B cell (primary cell): Measurements from ENCODE around the gene ZBED4. TPM values are rescaled to one million over a fixed set of nuclear protein-coding genes. Genes with fewer than 3 reads are reported as not detected.

Experiments
- ATAC-seq: fragments of 200-7000 bp; cut with Tn5 transposase; one replicate; pipeline ENCODE4 v1.10.0; 2021; ENCODE audit warnings: low read depth, mild to moderate bottlenecking, moderate number of reproducible peaks, moderate library complexity
- CTCF ChIA-PET: fragments of 350-600 bp; sonication (Branson Sonifier 250); formaldehyde crosslinking; loops from one replicate; lab custom pipeline; 2021; ENCODE audit warnings: antibody characterized with exemption, inconsistent platforms; lab: Charles Lee
- POLR2A ChIA-PET: fragments of 350-600 bp; sonication (Branson Sonifier 250); formaldehyde crosslinking; loops from one replicate; lab custom pipeline; 2021; ENCODE audit warnings: antibody characterized with exemption; lab: Charles Lee
- DNase-seq: peaks from one replicate; pipeline ENCODE4 v3.0.0; 2013
- H2AFZ ChIP-seq: 2 replicates; pipeline ENCODE4 v1.6.1; 2012; ENCODE audit warnings: mild to moderate bottlenecking, low read depth, low read length; ENCODE audit not compliant: insufficient read depth, poor library complexity, severe bottlenecking
- H3K27ac ChIP-seq, 2 donors: 1 replicate in 1 of 2; 2 replicates in 1 of 2; pipeline ENCODE4 v1.5.1; 2012 to 2013; ENCODE audit warnings: low read length in 2 of 2, mild to moderate bottlenecking in 2 of 2, moderate library complexity in 1 of 2
- H3K27me3 ChIP-seq, 4 experiments: fragments of 200-600 bp in 1 of 4; sonication (generic) in 1 of 4; replicated peaks in 1 of 4; 1 replicate in 2 of 4; 2 replicates in 2 of 4; pipeline versions ENCODE4 v1.6.1 to v1.7.0; 2013 to 2016; ENCODE audit warnings: low read length in 3 of 4, mild to moderate bottlenecking in 2 of 4, mixed read lengths in 1 of 4, moderate library complexity in 1 of 4; ENCODE audit not compliant: insufficient read depth in 4 of 4, control insufficient read depth in 3 of 4; ENCODE audit errors: control extremely low read depth in 1 of 4
- H3K36me3 ChIP-seq, 2 experiments: replicated peaks in 1 of 2; 1 replicate in 1 of 2; 2 replicates in 1 of 2; pipeline versions ENCODE4 v1.6.1 to v1.7.1; 2013; ENCODE audit warnings: low read length in 1 of 2; ENCODE audit not compliant: insufficient read depth in 2 of 2, control insufficient read depth in 1 of 2; ENCODE audit errors: control extremely low read depth in 1 of 2, extremely low read depth in 1 of 2
- H3K4me1 ChIP-seq, 2 donors: fragments of 200-600 bp in 1 of 2; sonication (generic) in 1 of 2; 1 replicate in 1 of 2; 2 replicates in 1 of 2; pipeline versions ENCODE4 v1.5.1 to v1.6.1; 2013 to 2017; ENCODE audit warnings: low read length in 2 of 2; ENCODE audit not compliant: control insufficient read depth in 2 of 2, insufficient read depth in 2 of 2
- H3K4me2 ChIP-seq: replicated peaks from 2 replicates; pipeline ENCODE3; 2012; ENCODE audit warnings: mild to moderate bottlenecking, low read depth, low read length; ENCODE audit not compliant: poor library complexity, severe bottlenecking
- H3K4me3 ChIP-seq, 5 experiments: fragments of 200-600 bp in 1 of 5; sonication (generic) in 1 of 5; 1 replicate in 3 of 5; 2 replicates in 2 of 5; pipeline versions ENCODE4 v1.5.1 to v1.7.0; 2011 to 2016; ENCODE audit warnings: low read length in 4 of 5, mild to moderate bottlenecking in 4 of 5, low read depth in 2 of 5, control low read depth in 1 of 5, moderate library complexity in 1 of 5; ENCODE audit not compliant: insufficient read depth in 1 of 5; ENCODE audit errors: control extremely low read depth in 1 of 5, extremely low read depth in 1 of 5
- H3K79me2 ChIP-seq: fragments of 200-600 bp; sonication (generic); one replicate; pipeline ENCODE4 v1.6.0; 2016; ENCODE audit warnings: low read length; ENCODE audit not compliant: control insufficient read depth, insufficient read depth
- H3K9ac ChIP-seq: fragments of 200-600 bp; sonication (generic); 2 replicates; pipeline ENCODE4 v1.6.1; 2017; ENCODE audit warnings: mild to moderate bottlenecking, low read length, moderate library complexity
- H3K9me3 ChIP-seq, 3 donors: one replicate each; pipeline versions ENCODE4 v1.6.1 to v1.7.1; 2013; ENCODE audit warnings: low read length in 2 of 3; ENCODE audit not compliant: control insufficient read depth in 2 of 3, insufficient read depth in 1 of 3; ENCODE audit errors: control extremely low read depth in 1 of 3
- H4K20me1 ChIP-seq: 2 replicates; pipeline ENCODE4 v1.6.0; 2012; ENCODE audit warnings: mild to moderate bottlenecking, low read length; ENCODE audit not compliant: insufficient read depth, control insufficient read depth, poor library complexity, severe bottlenecking
- H3K27ac Mint-ChIP-seq: one replicate; pipeline ENCODE4 v1.8.0; 2021; ENCODE audit warnings: mixed read lengths
- H3K27me3 Mint-ChIP-seq: one replicate; pipeline ENCODE4 v1.8.0; 2021; ENCODE audit warnings: mixed read lengths
- H3K4me1 Mint-ChIP-seq: one replicate; pipeline ENCODE4 v1.8.0; 2021; ENCODE audit warnings: mixed read lengths
- H3K4me3 Mint-ChIP-seq: one replicate; pipeline ENCODE4 v1.8.0; 2021; ENCODE audit warnings: mixed read lengths
- H3K9me3 Mint-ChIP-seq: one replicate; pipeline ENCODE4 v1.8.0; 2022; ENCODE audit warnings: mixed read lengths; ENCODE audit not compliant: insufficient read depth
- EZH2 ChIP-seq: IDR thresholded peaks from 2 replicates; pipeline ENCODE4 v1.6.1; 2012; ENCODE audit warnings: borderline replicate concordance, low read depth, mild to moderate bottlenecking, moderate library complexity, low read length; ENCODE audit not compliant: insufficient read depth, poor library complexity, severe bottlenecking
- WGBS: methylation state at CpG from one replicate; pipeline ENCODE4 v1.1.5; 2013; ENCODE audit warnings: missing lambda C conversion rate; ENCODE audit not compliant: insufficient coverage; 5-methylcytosine and 5-hydroxymethylcytosine counted together
- intact Hi-C: fragments of 100-400 bp; cut with micrococcal nuclease; formaldehyde crosslinking; loops from one replicate; pipeline ENCODE4 v1.10.0; 2022
- polyA plus RNA-seq: library from polyadenylated mRNA; depleted of rRNA; stranded (reverse); fragments of >200 nt; gene quantifications from 2 replicates; pipeline ENCODE4 v1.2.3, GENCODE V29; 2012
- total RNA-seq, 2 donors: library from RNA; stranded (reverse); fragments of 120-200 nt in 1 of 2; gene quantifications; 1 replicate in 1 of 2; 2 replicates in 1 of 2; pipeline versions ENCODE4 v1.2.3 to v1.2.4, GENCODE V29; 2013 to 2022
- TF ChIP-seq, protein P1 (sequence below): fragments of 200-600 bp; IDR thresholded peaks from one replicate; pipeline ENCODE4 v1.8.0; 2022; ENCODE audit warnings: antibody characterized with exemption, mild to moderate bottlenecking

Gene ZBED4
- total and polyA plus RNA-seq, 2 donors (not counting 1 experiment from before 2014, with no cell fraction given), result 5.9 to 14.6 TPM

- Histone ChIP-seq H3K27me3 (no peaks in the 10 kb centered on the region), H3K4me2 (no peak overlapping the region), H3K4me1 (peaks cover 4 to 7% of the 10 kb centered on the region in 2 donors), H3K4me3 (no peak overlapping the region), H3K9me3 (peaks cover 0 to 8% (median 0%) of the 10 kb centered on the region in 3 donors), H3K27ac (no peak overlapping the region), H3K36me3 (peaks cover 5 to 37% of the 10 kb centered on the region in 2 experiments), H3K79me2 (peaks cover 92% of the 10 kb centered on the region), H3K9ac (no peak overlapping the region), H4K20me1 (peaks cover 52% of the 10 kb centered on the region), H2AFZ (no peak overlapping the region)
- DNase-seq (no peak), ATAC-seq (no peak)
- Mint-ChIP-seq H3K27me3 (no peaks in the 10 kb centered on the region), H3K27ac (no peak overlapping the region), H3K9me3 (no peaks in the 10 kb centered on the region), H3K4me3 (no peak overlapping the region), H3K4me1 (peaks cover 18% of the 10 kb centered on the region)
- POLR2A ChIA-PET, result no interaction called here
- TF ChIP-seq EZH2, result no peak
- TF ChIP-seq, protein P1, sequence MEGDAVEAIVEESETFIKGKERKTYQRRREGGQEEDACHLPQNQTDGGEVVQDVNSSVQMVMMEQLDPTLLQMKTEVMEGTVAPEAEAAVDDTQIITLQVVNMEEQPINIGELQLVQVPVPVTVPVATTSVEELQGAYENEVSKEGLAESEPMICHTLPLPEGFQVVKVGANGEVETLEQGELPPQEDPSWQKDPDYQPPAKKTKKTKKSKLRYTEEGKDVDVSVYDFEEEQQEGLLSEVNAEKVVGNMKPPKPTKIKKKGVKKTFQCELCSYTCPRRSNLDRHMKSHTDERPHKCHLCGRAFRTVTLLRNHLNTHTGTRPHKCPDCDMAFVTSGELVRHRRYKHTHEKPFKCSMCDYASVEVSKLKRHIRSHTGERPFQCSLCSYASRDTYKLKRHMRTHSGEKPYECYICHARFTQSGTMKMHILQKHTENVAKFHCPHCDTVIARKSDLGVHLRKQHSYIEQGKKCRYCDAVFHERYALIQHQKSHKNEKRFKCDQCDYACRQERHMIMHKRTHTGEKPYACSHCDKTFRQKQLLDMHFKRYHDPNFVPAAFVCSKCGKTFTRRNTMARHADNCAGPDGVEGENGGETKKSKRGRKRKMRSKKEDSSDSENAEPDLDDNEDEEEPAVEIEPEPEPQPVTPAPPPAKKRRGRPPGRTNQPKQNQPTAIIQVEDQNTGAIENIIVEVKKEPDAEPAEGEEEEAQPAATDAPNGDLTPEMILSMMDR, result no peak
- WGBS, result no CpG with 5 or more reads among the region's 2 CpGs
- intact Hi-C loops, result no loop called here
- CTCF ChIA-PET, result no interaction called here
These were observed 28.2 kb downstream of the ZBED4 start for GRCh38 chr22:49881856-49882255.

GRCh38 chr22:49882519-49883293 is 29.1 kb downstream of the ZBED4 start:
- no peak overlapping the region for H3K9ac ChIP-seq
- no peak overlapping the region for H3K4me3 ChIP-seq
- H3K9me3 Mint-ChIP-seq, result no peaks in the 10 kb centered on the region
- no peak overlapping the region for H3K27ac Mint-ChIP-seq
- ATAC-seq (no peak), DNase-seq (no peak)
- TF ChIP-seq EZH2, result no peak
- TF ChIP-seq, protein P1, result no peak
- peaks cover 0 to 6% (median 0%) of the 10 kb centered on the region in 3 donors for H3K9me3 ChIP-seq
- peaks cover 18% of the 10 kb centered on the region for H3K4me1 Mint-ChIP-seq
- no peak overlapping the region for H3K4me3 Mint-ChIP-seq
- no peak overlapping the region for H2AFZ ChIP-seq
- ChIA-PET POLR2A (no interaction called here), CTCF (no interaction called here)
- H3K4me1 ChIP-seq, result peaks cover 4 to 7% of the 10 kb centered on the region in 2 donors
- peaks cover 5 to 44% of the 10 kb centered on the region in 2 experiments for H3K36me3 ChIP-seq
- no peak overlapping the region for H3K4me2 ChIP-seq
- H3K27ac ChIP-seq, result no peak overlapping the region
- 96% methylated on average over 14 of the region's 21 CpGs for WGBS
- H3K27me3 Mint-ChIP-seq, result no peaks in the 10 kb centered on the region
- H4K20me1 ChIP-seq, result peaks cover 48% of the 10 kb centered on the region
- intact Hi-C loops, result no loop called here
- no peaks in the 10 kb centered on the region for H3K27me3 ChIP-seq
- peaks cover 93% of the 10 kb centered on the region for H3K79me2 ChIP-seq
